Measurements from ENCODE around the gene MIOS.

MIOS gene

GRCh38 chr7:7647495-7648036 lies 80.9 kb downstream of the MIOS start:
- no peak for TF ChIP-seq CTCF (IDR thresholded peaks at IDR 0.05; ENCODE audit: poor library complexity, severe bottlenecking)
- Histone ChIP-seq H3K4me1 (ENCODE audit: insufficient read depth, poor library complexity, severe bottlenecking) (no peaks in the 10 kb centered on the region), H3K27me3 (ENCODE audit: insufficient read depth, poor library complexity, severe bottlenecking) (no peaks in the 10 kb centered on the region), H3K4me3 (ENCODE audit: severe bottlenecking) (no peak overlapping the region), H3K36me3 (ENCODE audit: low read depth) (no peaks in the 10 kb centered on the region), H3K27ac (ENCODE audit: poor library complexity, severe bottlenecking) (no peak overlapping the region), H3K9me3 (ENCODE audit: severe bottlenecking) (no peaks in the 10 kb centered on the region)
- DNase-seq (ENCODE audit: low spot score) (no peak), ATAC-seq (ENCODE audit: low read depth) (no peak)

GRCh38 chr7:7650682-7651206 lies 84.1 kb downstream of the MIOS start:
- H3K27ac ChIP-seq (ENCODE audit: poor library complexity, severe bottlenecking): no peak overlapping the region
- no peak for TF ChIP-seq CTCF (IDR thresholded peaks at IDR 0.05; ENCODE audit: poor library complexity, severe bottlenecking)
- no peak overlapping the region for H3K4me3 ChIP-seq (ENCODE audit: severe bottlenecking)
- DNase-seq (ENCODE audit: low spot score) (no peak), ATAC-seq (ENCODE audit: low read depth) (no peak)
- H3K9me3 ChIP-seq (ENCODE audit: severe bottlenecking): no peaks in the 10 kb centered on the region
- H3K4me1 ChIP-seq (ENCODE audit: insufficient read depth, poor library complexity, severe bottlenecking): no peaks in the 10 kb centered on the region
- no peaks in the 10 kb centered on the region for H3K27me3 ChIP-seq (ENCODE audit: insufficient read depth, poor library complexity, severe bottlenecking)
- no peaks in the 10 kb centered on the region for H3K36me3 ChIP-seq (ENCODE audit: low read depth)

- Histone ChIP-seq H3K4me3 (ENCODE audit: severe bottlenecking) (no peak overlapping the region), H3K9me3 (ENCODE audit: severe bottlenecking) (no peaks in the 10 kb centered on the region)
- no peak for TF ChIP-seq CTCF (IDR thresholded peaks at IDR 0.05; ENCODE audit: poor library complexity, severe bottlenecking)
Measured at GRCh38 chr7:7651479-7651878, 84.8 kb downstream of the MIOS start.

GRCh38 chr7:7652798-7653540 lies 86.3 kb downstream of the MIOS start:
- Histone ChIP-seq H3K27ac (ENCODE audit: poor library complexity, severe bottlenecking) (no peak overlapping the region), H3K9me3 (ENCODE audit: severe bottlenecking) (no peaks in the 10 kb centered on the region), H3K4me3 (ENCODE audit: severe bottlenecking) (no peak overlapping the region), H3K36me3 (ENCODE audit: low read depth) (no peaks in the 10 kb centered on the region), H3K4me1 (ENCODE audit: insufficient read depth, poor library complexity, severe bottlenecking) (no peaks in the 10 kb centered on the region), H3K27me3 (ENCODE audit: insufficient read depth, poor library complexity, severe bottlenecking) (no peaks in the 10 kb centered on the region)
- no peak for TF ChIP-seq CTCF (IDR thresholded peaks at IDR 0.05; ENCODE audit: poor library complexity, severe bottlenecking)
- ATAC-seq (ENCODE audit: low read depth) (no peak), DNase-seq (ENCODE audit: low spot score) (no peak)

More at GRCh38 chr7:7651479-7651878, 84.8 kb downstream of the MIOS start:
- ATAC-seq (ENCODE audit: low read depth) (no peak), DNase-seq (ENCODE audit: low spot score) (no peak)
- Histone ChIP-seq H3K4me1 (ENCODE audit: insufficient read depth, poor library complexity, severe bottlenecking) (no peaks in the 10 kb centered on the region), H3K27ac (ENCODE audit: poor library complexity, severe bottlenecking) (no peak overlapping the region), H3K27me3 (ENCODE audit: insufficient read depth, poor library complexity, severe bottlenecking) (no peaks in the 10 kb centered on the region), H3K36me3 (ENCODE audit: low read depth) (no peaks in the 10 kb centered on the region)
